Liver (tissue), 9 donors: ENCODE measurements around the gene WIZ. TPM values are rescaled to one million over a fixed set of nuclear protein-coding genes. Genes with fewer than 3 reads are reported as not detected.
A peak's percentile ranks its signal among the peaks of the same experiment; 100 is the strongest.

Experiments used
- DNase-seq: peaks from one replicate; pipeline ENCODE4 v3.0.0-alpha.2; 2017; ENCODE audit warnings: low spot score
- H3K27ac ChIP-seq, 2 donors: one replicate each; pipeline ENCODE4 v1.7.0; 2013; ENCODE audit warnings: inconsistent platforms in 2 of 2, low read length in 2 of 2, control low read depth in 1 of 2, low read depth in 1 of 2, mild to moderate bottlenecking in 1 of 2
- H3K27me3 ChIP-seq, 4 donors: one replicate each; pipeline versions ENCODE4 v1.6.1 to v1.7.0; 2013; ENCODE audit warnings: low read length in 3 of 4, inconsistent platforms in 1 of 4, mild to moderate bottlenecking in 1 of 4, moderate library complexity in 1 of 4; ENCODE audit not compliant: control insufficient read depth in 4 of 4, insufficient read depth in 4 of 4
- H3K36me3 ChIP-seq, 4 donors: one replicate each; pipeline versions ENCODE4 v1.6.1 to v1.7.0; 2013; ENCODE audit warnings: low read length in 3 of 4, mild to moderate bottlenecking in 3 of 4, low read depth in 1 of 4, moderate library complexity in 1 of 4; ENCODE audit not compliant: control insufficient read depth in 4 of 4, insufficient read depth in 3 of 4
- H3K4me1 ChIP-seq, 4 donors: one replicate each; pipeline versions ENCODE4 v1.6.1 to v1.7.0; 2013; ENCODE audit warnings: low read length in 3 of 4, mild to moderate bottlenecking in 3 of 4, moderate library complexity in 1 of 4; ENCODE audit not compliant: control insufficient read depth in 4 of 4, insufficient read depth in 4 of 4
- H3K4me3 ChIP-seq, 3 donors: one replicate each; pipeline versions ENCODE4 v1.6.1 to v1.7.0; 2013; ENCODE audit warnings: low read length in 3 of 3, control low read depth in 1 of 3, low read depth in 1 of 3, mild to moderate bottlenecking in 1 of 3
- H3K9ac ChIP-seq, 2 donors: one replicate each; pipeline ENCODE4 v1.7.0; 2013; ENCODE audit warnings: low read length in 2 of 2, mild to moderate bottlenecking in 2 of 2, moderate library complexity in 2 of 2, control low read depth in 1 of 2, low read depth in 1 of 2
- H3K9me3 ChIP-seq, 4 donors: one replicate each; pipeline versions ENCODE4 v1.6.1 to v1.7.0; 2013; ENCODE audit warnings: low read length in 3 of 4; ENCODE audit not compliant: control insufficient read depth in 4 of 4
- ATF3 ChIP-seq: IDR thresholded peaks from 2 replicates; pipeline ENCODE4 v1.6.1; 2016; ENCODE audit warnings: antibody characterized with exemption
- CTCF ChIP-seq: fragments of 150-350 bp; IDR thresholded peaks from 2 replicates; pipeline ENCODE4 v1.5.1; 2017; ENCODE audit warnings: improper control_type of control experiment, low read depth, low read length; ENCODE audit not compliant: missing input control
- EGR1 ChIP-seq, 2 donors: IDR thresholded peaks; 2 replicates each; pipeline ENCODE4 v1.6.1; 2016 to 2018; ENCODE audit warnings: antibody characterized with exemption in 2 of 2, low read depth in 2 of 2
- FOXA1 ChIP-seq: IDR thresholded peaks from 2 replicates; pipeline ENCODE4 v1.6.1; 2016; ENCODE audit warnings: antibody characterized with exemption
- FOXA2 ChIP-seq: IDR thresholded peaks from 2 replicates; pipeline ENCODE4 v1.6.1; 2016; ENCODE audit warnings: antibody characterized with exemption
- GABPA ChIP-seq, 2 donors: IDR thresholded peaks in 1 of 2; conservative IDR thresholded peaks in 1 of 2; 2 replicates each; pipeline ENCODE4 v1.6.1; 2016; ENCODE audit warnings: antibody characterized with exemption in 2 of 2, mild to moderate bottlenecking in 1 of 2, moderate library complexity in 1 of 2
- HNF4A ChIP-seq, 2 donors: conservative IDR thresholded peaks; 2 replicates each; pipeline ENCODE4 v1.6.1; 2016; ENCODE audit warnings: antibody characterized with exemption in 2 of 2, mild to moderate bottlenecking in 2 of 2
- HNF4G ChIP-seq: IDR thresholded peaks from 2 replicates; pipeline ENCODE4 v1.6.1; 2016; ENCODE audit warnings: antibody characterized with exemption
- JUND ChIP-seq, 2 donors: IDR thresholded peaks; 2 replicates each; pipeline ENCODE4 v1.6.1; 2016; ENCODE audit warnings: antibody characterized with exemption in 2 of 2
- MAX ChIP-seq: IDR thresholded peaks from 2 replicates; pipeline ENCODE4 v1.6.1; 2016; ENCODE audit warnings: antibody characterized with exemption
- NR2F2 ChIP-seq: IDR thresholded peaks from 2 replicates; pipeline ENCODE4 v1.6.1; 2016; ENCODE audit warnings: antibody characterized with exemption
- RAD21 ChIP-seq, 2 donors: IDR thresholded peaks; 2 replicates each; pipeline ENCODE4 v1.6.1; 2016; ENCODE audit warnings: antibody characterized with exemption in 2 of 2, mild to moderate bottlenecking in 2 of 2
- REST ChIP-seq: IDR thresholded peaks from 2 replicates; pipeline ENCODE4 v1.6.1; 2016; ENCODE audit warnings: antibody characterized with exemption, mild to moderate bottlenecking
- RXRA ChIP-seq, 2 donors: IDR thresholded peaks; 2 replicates each; pipeline ENCODE4 v1.6.1; 2017 to 2018; ENCODE audit warnings: antibody characterized with exemption in 2 of 2, mild to moderate bottlenecking in 1 of 2
- SP1 ChIP-seq: IDR thresholded peaks from 2 replicates; pipeline ENCODE4 v1.6.1; 2018; ENCODE audit warnings: antibody characterized with exemption, mild to moderate bottlenecking
- TAF1 ChIP-seq: conservative IDR thresholded peaks from 2 replicates; pipeline ENCODE4 v1.6.1; 2016; ENCODE audit warnings: antibody characterized with exemption, mild to moderate bottlenecking
- YY1 ChIP-seq: IDR thresholded peaks from 2 replicates; pipeline ENCODE4 v1.6.1; 2016; ENCODE audit warnings: antibody characterized with exemption, mild to moderate bottlenecking
- ZBTB33 ChIP-seq: IDR thresholded peaks from 2 replicates; pipeline ENCODE4 v1.6.1; 2016; ENCODE audit warnings: antibody characterized with exemption
- WGBS: extraction: QIAGEN DNeasy Blood & Tissue Kit; methylation state at CpG from one replicate; pipeline ENCODE4 v1.1.7; 2013; 5-methylcytosine and 5-hydroxymethylcytosine counted together
- polyA plus RNA-seq, 2 donors: library from polyadenylated mRNA; stranded (reverse) in 1 of 2; unstranded in 1 of 2; fragments of 200-250 nt in 1 of 2; fragments of >200 nt in 1 of 2; fragmentation: Nextera tagmentation in 1 of 2; extraction: Ambion mirVana in 1 of 2; gene quantifications; one replicate each; pipeline versions ENCODE4 v1.2.1 to v1.2.3, GENCODE V29; 2013 to 2015
- total RNA-seq, 2 donors: library from RNA; depleted of rRNA; stranded (reverse); fragments of >200 nt; gene quantifications; one replicate each; pipeline ENCODE4 v1.2.3, GENCODE V29; 2014
- donor health status: healthy.
- donor health status: healthy.
- donor health status: healthy.
- donor health status: healthy.
- donor health status: healthy.

Gene WIZ
- total and polyA plus RNA-seq, 4 donors = 3.8 to 12.7 (median 8.6) TPM

- WGBS = 23% methylated on average over 16 of the region's 16 CpGs
- Histone ChIP-seq H3K4me1 (peaks cover 4 to 50% (median 40%) of the 10 kb centered on the region in 4 donors), H3K36me3 (peaks cover 0 to 3% (median 0%) of the 10 kb centered on the region in 4 donors), H3K9ac (peak within 1 kb of the TSS; percentile 54 to 82), H3K4me3 (peak within 1 kb of the TSS; percentile 35 to 73 (median 39)), H3K27ac (peak within 1 kb of the TSS; percentile 70 to 73), H3K27me3 (no peaks in the 10 kb centered on the region), H3K9me3 (no peaks in the 10 kb centered on the region)
- TF ChIP-seq TAF1 (peak; percentile 71), ZBTB33 (peak; percentile 48), HNF4G (peak; percentile 91), HNF4A (conservative IDR thresholded peaks at IDR 0.05) (peak; percentile 97 to 99), RAD21 (IDR thresholded peaks at IDR 0.05) (peak; percentile 89 to 90), SP1 (peak; percentile 81), RXRA (IDR thresholded peaks at IDR 0.05) (peak; percentile 89 to 90), CTCF (peak; percentile 54), REST (peak; percentile 56), GABPA (IDR thresholded peaks at IDR 0.05 in 1 of 2, conservative IDR thresholded peaks at IDR 0.05 in 1 of 2) (no peak), FOXA1 (peak; percentile 37), YY1 (peak; percentile 35), JUND (IDR thresholded peaks at IDR 0.05) (peak; percentile 11 to 24), MAX (peak; percentile 24), NR2F2 (peak; percentile 68), ATF3 (peak; percentile 43), FOXA2 (peak; percentile 48), EGR1 (IDR thresholded peaks at IDR 0.05; ENCODE audit: low read depth in 2 of 2) (peak; percentile 81 to 89)
- peak; percentile 61 for DNase-seq
These were observed 29.9 kb upstream of the WIZ start, which contains the start of gene PGLYRP2 for GRCh38 chr19:15479391-15480345. PGLYRP2 (minus strand) TSS chr19:15479501; CDS start chr19:15479371, 130 bp downstream.
